NB4 (cell line): ENCODE data around the gene IL1R2.
"Not testable (repeated sequence)": the region's sequence is repeated elsewhere in the genome, so short reads cannot be mapped to it uniquely, and the experiment has no call there.

Source experiments
- DNase-seq: peaks from one replicate; pipeline ENCODE4 v3.0.0; 2010; ENCODE audit warnings: low read depth
- H3K4me3 ChIP-seq: one replicate; pipeline ENCODE4 v1.5.1; 2011; ENCODE audit warnings: mild to moderate bottlenecking, low read depth, low read length, moderate library complexity
- CTCF ChIP-seq: IDR thresholded peaks from one replicate; pipeline ENCODE4 v1.5.1; 2012; ENCODE audit warnings: low read depth, low read length
- MAX ChIP-seq: IDR thresholded peaks from 2 replicates; pipeline ENCODE4 v1.6.1; 2011; ENCODE audit warnings: low read depth, low read length
- MYC ChIP-seq: IDR thresholded peaks from 2 replicates; pipeline ENCODE4 v1.6.1; 2011; ENCODE audit warnings: low read depth, low read length
- POLR2A ChIP-seq: IDR thresholded peaks from 2 replicates; pipeline ENCODE4 v1.6.1; 2011; ENCODE audit warnings: mild to moderate bottlenecking; ENCODE audit not compliant: insufficient read length; ENCODE audit errors: extremely low read depth

IL1R2 gene

GRCh38 chr2:101998896-101999789 is 7.4 kb downstream of the IL1R2 start:
- TF ChIP-seq MAX (no peak), MYC (no peak)
- no peak overlapping the region for H3K4me3 ChIP-seq

GRCh38 chr2:102000012-102000411 is 8.3 kb downstream of the IL1R2 start:
- DNase-seq, result no peak
- H3K4me3 ChIP-seq, result no peak overlapping the region
- no peak for TF ChIP-seq CTCF
- TF ChIP-seq MYC, result no peak
- no peak for TF ChIP-seq MAX
- no peak for TF ChIP-seq POLR2A

More at GRCh38 chr2:101998896-101999789, 7.4 kb downstream of the IL1R2 start:
- DNase-seq, result peak; percentile 27

- TF ChIP-seq CTCF (no peak), MAX (no peak), MYC (no peak), POLR2A (no peak)
- no peak for DNase-seq
- no peak overlapping the region for H3K4me3 ChIP-seq
Observed at GRCh38 chr2:102000813-102001766, 9.3 kb downstream of the IL1R2 start.

- TF ChIP-seq MYC (no peak), POLR2A (no peak), MAX (no peak), CTCF (no peak)
- H3K4me3 ChIP-seq, result no peak overlapping the region
Observed at GRCh38 chr2:102001767-102002142, 10.0 kb downstream of the IL1R2 start.

GRCh38 chr2:102002228-102002627 is 10.5 kb downstream of the IL1R2 start:
- H3K4me3 ChIP-seq, result no peak overlapping the region
- TF ChIP-seq MAX (no peak), MYC (no peak), CTCF (no peak), POLR2A (no peak)
- no peak for DNase-seq

More at GRCh38 chr2:102001767-102002142, 10.0 kb downstream of the IL1R2 start:
- DNase-seq, result no peak

- not testable (repeated sequence) for H3K4me3 ChIP-seq, DNase-seq
Observed at GRCh38 chr2:102002909-102003308, 11.1 kb downstream of the IL1R2 start.
